Lung (tissue), 12 donors: ENCODE results near the gene SYCE1L. TPM values are rescaled to one million over a fixed set of nuclear protein-coding genes. Genes with fewer than 3 reads are reported as not detected.

ENCODE experiments used
- ATAC-seq: fragments of 200-7000 bp; cut with Tn5 transposase; one replicate; pipeline ENCODE4 v1.9.1; 2020; ENCODE audit warnings: moderate number of reproducible peaks; ENCODE audit not compliant: insufficient read depth, low FRiP score
- DNase-seq, 3 donors: peaks; one replicate each; pipeline ENCODE4 v3.0.0-alpha.2; 2013 to 2017
- H3K27ac ChIP-seq, 2 donors: one replicate each; pipeline ENCODE4 v1.5.1; 2013; ENCODE audit warnings: mild to moderate bottlenecking in 2 of 2, moderate library complexity in 2 of 2, control low read depth in 1 of 2, inconsistent platforms in 1 of 2, low read depth in 1 of 2, low read length in 1 of 2
- H3K27me3 ChIP-seq, 3 donors: one replicate each; pipeline ENCODE4 v1.5.1; 2013; ENCODE audit warnings: low read length in 2 of 3; ENCODE audit not compliant: control insufficient read depth in 3 of 3, insufficient read depth in 3 of 3
- H3K36me3 ChIP-seq, 4 donors: one replicate each; pipeline ENCODE4 v1.5.1; 2013; ENCODE audit warnings: low read length in 4 of 4, mild to moderate bottlenecking in 1 of 4, moderate library complexity in 1 of 4; ENCODE audit not compliant: control insufficient read depth in 4 of 4, insufficient read depth in 4 of 4
- H3K4me1 ChIP-seq, 5 donors: one replicate each; pipeline ENCODE4 v1.5.1; 2013; ENCODE audit warnings: low read length in 5 of 5, mild to moderate bottlenecking in 2 of 5, moderate library complexity in 1 of 5; ENCODE audit not compliant: control insufficient read depth in 5 of 5, insufficient read depth in 5 of 5
- H3K4me3 ChIP-seq: one replicate; pipeline ENCODE4 v1.5.1; 2013; ENCODE audit warnings: mild to moderate bottlenecking, control low read depth, moderate library complexity
- H3K9ac ChIP-seq, 2 donors: one replicate each; pipeline ENCODE4 v1.5.1; 2013; ENCODE audit warnings: low read length in 2 of 2, control low read depth in 1 of 2; ENCODE audit not compliant: insufficient read depth in 1 of 2
- H3K9me3 ChIP-seq, 4 donors: one replicate each; pipeline ENCODE4 v1.5.1; 2013; ENCODE audit warnings: low read length in 3 of 4, mild to moderate bottlenecking in 1 of 4, moderate library complexity in 1 of 4; ENCODE audit not compliant: control insufficient read depth in 4 of 4, insufficient read depth in 3 of 4
- CTCF ChIP-seq: IDR thresholded peaks from 2 replicates; pipeline ENCODE4 v1.5.1; 2012; ENCODE audit warnings: mild to moderate bottlenecking; ENCODE audit errors: control extremely low read depth, extremely low read depth
- WGBS, 2 donors: extraction: QIAGEN DNeasy Blood & Tissue Kit; methylation state at CpG; one replicate each; pipeline ENCODE4 v1.1.7; 2013; 5-methylcytosine and 5-hydroxymethylcytosine counted together
- polyA plus RNA-seq, 2 donors: library from polyadenylated mRNA; stranded (reverse); fragments of 200-250 nt; gene quantifications; one replicate each; pipeline ENCODE4 v1.2.1, GENCODE V29; 2013
- total RNA-seq, 2 donors: library from RNA; depleted of rRNA in 1 of 2; stranded (reverse); fragments of >200 nt in 1 of 2; gene quantifications; one replicate each; pipeline ENCODE4 v1.2.1, GENCODE V29; 2014 to 2021
- donor health status: control.
- donor health status: control.
- donor health status: Bipolar disorder and iron deficiency.
- donor health status: healthy.
- donor health status: DM: yes; HTN: yes; CAD: no.

Gene SYCE1L
- total and polyA plus RNA-seq, 4 donors = 1.4 to 6.9 (median 4.0) TPM; not detected in 1

- peaks cover 0 to 5% (median 0%) of the 10 kb centered on the region in 5 donors for H3K4me1 ChIP-seq
- no peak overlapping the region for H3K4me3 ChIP-seq
- 49 to 66% methylated on average over 3 of the region's 3 CpGs for WGBS, 2 donors
- no peaks in the 10 kb centered on the region for H3K36me3 ChIP-seq
- ATAC-seq = no peak
- no peaks in the 10 kb centered on the region for H3K27me3 ChIP-seq
- no peak overlapping the region for H3K27ac ChIP-seq
- TF ChIP-seq CTCF = no peak
- H3K9ac ChIP-seq = no peak overlapping the region
- H3K9me3 ChIP-seq = no peaks in the 10 kb centered on the region
- no peak for DNase-seq
These were observed 31.8 kb downstream of the SYCE1L start for GRCh38 chr16:77231047-77231446.

- Histone ChIP-seq H3K9ac (no peak overlapping the region), H3K27me3 (no peaks in the 10 kb centered on the region), H3K9me3 (no peaks in the 10 kb centered on the region), H3K27ac (no peak overlapping the region), H3K36me3 (no peaks in the 10 kb centered on the region), H3K4me1 (no peaks in the 10 kb centered on the region), H3K4me3 (no peak overlapping the region)
- no peak for TF ChIP-seq CTCF
- DNase-seq (no peak), ATAC-seq (no peak)
- WGBS, 2 donors = 72 to 82% methylated on average over 9 of the region's 9 CpGs
These were observed 34.8 kb downstream of the SYCE1L start for GRCh38 chr16:77233799-77234519.

- WGBS, 2 donors = 40 to 42% methylated on average over 11 of the region's 11 CpGs
- no peaks in the 10 kb centered on the region for H3K9me3 ChIP-seq
- DNase-seq = no peak
- no peak overlapping the region for H3K27ac ChIP-seq
- H3K4me1 ChIP-seq = no peaks in the 10 kb centered on the region
- H3K4me3 ChIP-seq = no peak overlapping the region
- ATAC-seq = no peak
- TF ChIP-seq CTCF = no peak
- no peaks in the 10 kb centered on the region for H3K36me3 ChIP-seq
- H3K9ac ChIP-seq = no peak overlapping the region
- H3K27me3 ChIP-seq = no peaks in the 10 kb centered on the region
These were observed 35.4 kb downstream of the SYCE1L start for GRCh38 chr16:77234611-77235010.
